Loucy (cell line): ENCODE data around the gene ATF7.

Experiments
- H2AFZ ChIP-seq: fragments of 200-600 bp; sonication (generic); 2 replicates; pipeline ENCODE4 v1.6.0; 2016; ENCODE audit warnings: antibody characterized with exemption, mild to moderate bottlenecking, low read length, moderate library complexity
- H3F3A ChIP-seq: fragments of 200-600 bp; 2 replicates; pipeline ENCODE4 v1.6.0; 2016; ENCODE audit warnings: antibody characterized with exemption, low read depth, mild to moderate bottlenecking
- H3K27me3 ChIP-seq: fragments of 200-600 bp; sonication (generic); 2 replicates; pipeline ENCODE4 v1.6.1; 2014; ENCODE audit warnings: low read length, mild to moderate bottlenecking; ENCODE audit not compliant: insufficient read depth, poor library complexity, severe bottlenecking
- H3K36me3 ChIP-seq: fragments of 200-600 bp; sonication (generic); 2 replicates; pipeline ENCODE4 v1.6.1; 2016; ENCODE audit warnings: low read length; ENCODE audit not compliant: insufficient read depth
- H3K4me1 ChIP-seq: fragments of 200-600 bp; sonication (generic); 2 replicates; pipeline ENCODE4 v1.5.1; 2014; ENCODE audit warnings: low read length, mild to moderate bottlenecking; ENCODE audit not compliant: insufficient read depth, poor library complexity, severe bottlenecking
- H3K4me2 ChIP-seq: fragments of 200-600 bp; sonication (generic); 2 replicates; pipeline ENCODE4 v1.6.0; 2014; ENCODE audit warnings: antibody characterized with exemption, low read length, low read depth, mild to moderate bottlenecking; ENCODE audit not compliant: poor library complexity, severe bottlenecking
- H3K4me3 ChIP-seq: fragments of 200-600 bp; sonication (generic); 2 replicates; pipeline ENCODE4 v1.5.1; 2014; ENCODE audit warnings: low read length, mild to moderate bottlenecking, mixed read lengths; ENCODE audit not compliant: poor library complexity, severe bottlenecking
- H3K79me2 ChIP-seq: fragments of 200-600 bp; sonication (generic); 2 replicates; pipeline ENCODE4 v1.6.1; 2014; ENCODE audit warnings: low read length; ENCODE audit not compliant: insufficient read depth
- H3K9ac ChIP-seq: fragments of 200-600 bp; sonication (generic); 2 replicates; pipeline ENCODE4 v1.6.0; 2014; ENCODE audit warnings: mild to moderate bottlenecking, low read depth, low read length, moderate library complexity; ENCODE audit not compliant: poor library complexity, severe bottlenecking
- H3K9me2 ChIP-seq: fragments of 200-600 bp; sonication (generic); replicated peaks from 2 replicates; pipeline ENCODE4 v1.6.1; 2016; ENCODE audit warnings: low read depth, low read length, mixed read lengths
- H3K9me3 ChIP-seq: fragments of 200-600 bp; sonication (generic); 2 replicates; pipeline ENCODE4 v1.6.1; 2014; ENCODE audit warnings: mild to moderate bottlenecking, antibody characterized with exemption, low read length, low read depth; ENCODE audit not compliant: insufficient read depth
- H4K20me1 ChIP-seq: fragments of 200-600 bp; sonication (generic); 2 replicates; pipeline ENCODE4 v1.6.0; 2014; ENCODE audit warnings: antibody characterized with exemption, low read length, mild to moderate bottlenecking; ENCODE audit not compliant: insufficient read depth, poor library complexity, severe bottlenecking
- CTCF ChIP-seq: fragments of 200-600 bp; sonication (generic); conservative IDR thresholded peaks from 2 replicates; pipeline ENCODE4 v1.5.1; 2014; ENCODE audit warnings: mild to moderate bottlenecking, antibody characterized with exemption, low read length
- EZH2phosphoT487 ChIP-seq: fragments of 200-600 bp; IDR thresholded peaks from 2 replicates; pipeline ENCODE4 v1.6.1; 2018; ENCODE audit warnings: antibody characterized with exemption, mild to moderate bottlenecking, moderate library complexity, borderline replicate concordance

The ATF7 gene

GRCh38 chr12:53464685-53465418 is 161.3 kb downstream of the ATF7 start:
- peaks cover 90% of the 10 kb centered on the region for H3K79me2 ChIP-seq
- no peak overlapping the region for H3K4me2 ChIP-seq

GRCh38 chr12:53463802-53464560 is 162.2 kb downstream of the ATF7 start:
- Histone ChIP-seq H3K4me3 (no peak overlapping the region), H3K4me2 (peak overlapping the region; percentile 67), H3K36me3 (peaks cover 100% of the 10 kb centered on the region), H3K4me1 (peaks cover 47% of the 10 kb centered on the region), H3K27me3 (no peaks in the 10 kb centered on the region), H4K20me1 (peaks cover 98% of the 10 kb centered on the region), H3K9me2 (no peaks in the 10 kb centered on the region), H2AFZ (no peak overlapping the region), H3F3A (peaks cover 3% of the 10 kb centered on the region), H3K9ac (no peak overlapping the region), H3K9me3 (no peaks in the 10 kb centered on the region), H3K79me2 (peaks cover 99% of the 10 kb centered on the region)
- TF ChIP-seq CTCF = no peak
- no peak for TF ChIP-seq EZH2phosphoT487

More at GRCh38 chr12:53464685-53465418, 161.3 kb downstream of the ATF7 start:
- Histone ChIP-seq H3K27me3 (no peaks in the 10 kb centered on the region), H3K9me3 (no peaks in the 10 kb centered on the region), H3F3A (peaks cover 3% of the 10 kb centered on the region), H3K4me1 (peaks cover 41% of the 10 kb centered on the region), H4K20me1 (peaks cover 91% of the 10 kb centered on the region), H3K9ac (no peak overlapping the region), H3K36me3 (peaks cover 100% of the 10 kb centered on the region), H2AFZ (no peak overlapping the region), H3K9me2 (no peaks in the 10 kb centered on the region), H3K4me3 (no peak overlapping the region)
- no peak for TF ChIP-seq CTCF
- no peak for TF ChIP-seq EZH2phosphoT487

GRCh38 chr12:53462935-53463334 is 163.2 kb downstream of the ATF7 start:
- Histone ChIP-seq H3K4me2 (peak overlapping the region; percentile 67), H4K20me1 (peaks cover 100% of the 10 kb centered on the region), H3F3A (peaks cover 3% of the 10 kb centered on the region)

More at GRCh38 chr12:53462935-53463334, 163.2 kb downstream of the ATF7 start:
- H3K9me2 ChIP-seq = no peaks in the 10 kb centered on the region
- H3K9ac ChIP-seq = peak overlapping the region; percentile 18
- H3K4me1 ChIP-seq = peaks cover 47% of the 10 kb centered on the region
- no peak overlapping the region for H2AFZ ChIP-seq
- peaks cover 100% of the 10 kb centered on the region for H3K36me3 ChIP-seq
- no peak overlapping the region for H3K4me3 ChIP-seq
- peaks cover 100% of the 10 kb centered on the region for H3K79me2 ChIP-seq
- TF ChIP-seq CTCF (no peak), EZH2phosphoT487 (no peak)
- no peaks in the 10 kb centered on the region for H3K9me3 ChIP-seq
- no peaks in the 10 kb centered on the region for H3K27me3 ChIP-seq
